ENCODE data around the gene FAM53A. TPM values are rescaled to one million over a fixed set of nuclear protein-coding genes. Genes with fewer than 3 reads are reported as not detected.
"Not testable (repeated sequence)": the region's sequence is repeated elsewhere in the genome, so short reads cannot be mapped to it uniquely, and the experiment has no call there.

FAM53A gene
- total RNA-seq, 1 donor from 2014 or later: not detected

DNA sequence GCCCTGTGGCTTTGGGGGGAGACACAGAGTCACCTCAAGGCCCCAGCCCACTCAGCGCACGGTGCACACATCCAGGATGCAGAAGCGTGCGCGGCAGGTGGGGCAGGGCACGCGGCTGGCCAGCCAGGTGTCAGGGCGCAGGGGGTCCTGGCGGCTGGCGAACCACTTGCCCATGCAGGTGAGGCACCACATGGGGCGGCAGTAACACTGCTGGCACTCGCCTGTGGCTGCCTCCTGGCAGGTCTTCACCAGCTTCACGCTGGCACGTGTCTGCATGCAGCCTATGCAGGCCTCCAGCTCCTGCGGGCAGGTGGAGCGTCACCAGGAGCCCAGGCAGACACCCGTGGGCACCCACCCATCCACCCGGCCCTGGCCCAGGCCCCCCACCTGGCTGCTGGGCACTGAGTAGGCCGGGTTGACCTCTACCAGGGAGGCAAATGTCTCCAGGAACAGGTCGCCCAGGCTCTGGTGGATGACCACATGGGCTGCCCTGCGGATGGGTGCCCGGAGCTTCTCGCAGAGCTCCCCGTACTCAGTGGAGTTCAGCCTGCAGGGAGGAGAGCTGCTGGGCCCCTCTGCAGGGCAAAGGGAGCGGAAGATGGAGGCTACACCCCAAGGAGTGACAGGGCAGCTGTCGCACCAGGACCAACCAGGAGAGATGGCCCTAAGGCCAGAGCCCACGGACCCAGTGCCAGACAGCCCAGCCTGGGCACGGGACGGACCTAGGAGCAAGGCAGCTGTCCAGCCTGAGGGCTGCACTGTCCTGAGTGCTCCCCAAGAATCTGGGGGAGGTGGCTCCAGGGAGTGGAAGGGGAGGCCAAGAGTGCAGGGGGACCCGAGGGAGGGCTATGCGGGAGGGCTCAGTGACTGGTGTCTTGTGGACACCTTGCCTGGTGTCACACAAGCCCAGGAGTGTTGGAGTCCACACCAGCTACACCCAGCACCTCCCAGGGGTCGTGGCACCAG lies 33.3 kb upstream of the FAM53A start:
- no peak for DNase-seq (ENCODE audit: low spot score)

DNA sequence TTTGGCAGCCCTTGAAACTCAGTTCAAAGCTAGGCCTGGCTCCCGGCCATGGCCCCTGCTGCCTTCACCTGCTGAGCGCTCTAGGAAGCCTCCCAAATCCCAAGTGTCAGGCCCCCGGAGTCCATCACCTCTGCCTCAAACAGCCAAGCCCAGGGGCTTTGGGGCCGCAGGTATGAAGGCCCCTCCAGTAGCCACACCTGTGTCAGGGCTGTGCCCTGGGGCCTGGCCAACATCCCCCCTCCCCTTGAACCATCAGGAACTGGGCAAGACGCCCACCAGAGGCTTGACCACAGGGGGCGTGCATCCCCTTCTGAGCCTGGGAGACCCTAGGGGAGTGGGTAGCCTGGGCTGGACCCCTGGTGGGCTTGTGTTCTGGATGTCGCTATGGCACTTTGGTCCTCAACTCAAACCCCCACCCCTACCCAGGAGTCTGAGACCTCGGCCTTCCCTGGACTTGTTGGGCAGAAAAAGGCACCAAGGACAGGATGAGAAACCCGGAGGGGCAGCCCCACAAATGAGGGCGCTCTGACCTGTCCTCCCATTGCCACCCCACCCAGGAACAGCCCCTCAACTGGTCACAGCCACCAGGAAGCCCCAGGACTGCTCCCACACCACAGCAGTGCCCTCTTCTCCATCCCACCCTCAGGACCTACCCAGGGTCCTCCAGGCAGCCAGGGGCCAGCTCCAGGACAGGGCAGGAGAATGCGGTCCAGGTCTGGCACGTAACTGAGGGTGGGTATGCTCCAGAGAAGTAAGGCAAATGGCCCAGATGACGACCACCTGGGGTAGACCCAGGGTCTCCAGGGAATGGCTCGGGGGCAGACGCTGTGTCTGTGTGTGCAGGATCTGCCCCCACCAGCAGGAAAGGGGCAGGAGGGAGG lies 32.2 kb upstream of the FAM53A start:
- no peak for DNase-seq (ENCODE audit: low spot score)

DNA sequence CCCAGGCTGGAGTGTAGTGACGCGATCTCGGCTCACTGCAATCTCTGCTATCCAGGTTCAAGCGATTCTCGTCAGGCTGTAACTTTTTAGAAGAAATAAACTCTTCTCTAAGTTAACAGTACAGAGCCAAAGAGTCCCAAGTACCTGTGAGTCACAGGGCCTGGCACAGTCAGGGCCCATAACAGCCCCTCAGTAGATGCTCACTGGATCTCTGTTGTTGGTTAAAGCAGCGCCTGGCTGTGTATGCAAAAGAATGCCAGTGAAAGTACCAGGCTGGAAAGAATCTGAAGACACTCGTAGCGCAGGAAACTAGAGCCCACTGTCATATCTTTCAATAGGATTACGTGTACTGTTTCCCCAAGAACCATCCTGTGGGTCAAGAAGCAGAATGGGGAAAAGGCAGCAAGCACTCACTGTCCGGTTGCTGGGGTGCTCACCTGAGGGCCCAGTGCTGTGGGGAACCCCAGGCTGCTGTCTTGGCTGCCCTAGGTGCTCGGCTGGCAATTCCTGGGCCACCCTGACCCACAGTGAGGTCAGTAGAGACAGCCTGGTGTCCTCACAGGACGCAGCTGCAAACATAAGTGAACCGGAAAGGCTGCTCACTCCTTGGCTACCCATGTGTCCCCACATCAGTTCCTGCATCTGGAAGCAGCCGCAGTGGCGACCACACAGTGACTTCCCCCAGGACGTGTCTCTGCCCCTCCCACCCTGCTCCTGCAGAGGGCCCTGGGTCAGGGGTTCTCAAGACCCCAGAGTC lies 31.1 kb upstream of the FAM53A start:
- DNase-seq (ENCODE audit: low spot score): no peak

DNA sequence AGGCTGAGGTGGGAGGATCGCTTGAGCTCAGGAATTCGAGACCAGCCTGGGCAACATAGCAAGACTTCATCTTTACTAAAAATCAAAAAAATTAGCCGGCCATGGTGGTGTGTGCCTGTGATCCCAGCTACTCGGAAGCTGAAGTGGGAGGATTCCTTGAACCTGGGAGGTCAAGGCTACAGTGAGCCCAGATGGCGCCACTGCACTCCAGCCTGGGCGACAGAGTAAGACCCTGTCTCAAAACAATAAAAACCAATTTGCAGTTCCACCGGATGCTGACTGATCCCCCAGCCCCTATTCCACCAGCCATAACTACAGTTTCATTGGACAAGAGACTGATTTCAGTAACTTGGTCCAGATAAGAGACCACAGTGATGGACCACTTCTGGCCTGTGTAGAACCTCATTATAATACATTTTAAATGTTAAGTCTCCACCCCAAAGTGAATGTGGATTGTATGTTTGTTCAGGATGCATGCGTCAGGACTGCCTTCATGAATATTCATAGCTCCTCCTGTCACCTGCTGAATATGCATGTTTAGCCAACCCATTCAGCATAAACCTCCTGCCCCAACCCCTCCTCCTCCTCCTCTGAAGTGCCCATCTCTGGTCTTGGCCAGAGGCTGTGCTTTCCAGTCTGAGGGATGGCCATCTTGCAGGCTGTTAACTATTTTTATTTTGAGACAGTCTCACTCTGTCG lies 30.3 kb upstream of the FAM53A start:
- DNase-seq (ENCODE audit: low spot score): no peak

DNA sequence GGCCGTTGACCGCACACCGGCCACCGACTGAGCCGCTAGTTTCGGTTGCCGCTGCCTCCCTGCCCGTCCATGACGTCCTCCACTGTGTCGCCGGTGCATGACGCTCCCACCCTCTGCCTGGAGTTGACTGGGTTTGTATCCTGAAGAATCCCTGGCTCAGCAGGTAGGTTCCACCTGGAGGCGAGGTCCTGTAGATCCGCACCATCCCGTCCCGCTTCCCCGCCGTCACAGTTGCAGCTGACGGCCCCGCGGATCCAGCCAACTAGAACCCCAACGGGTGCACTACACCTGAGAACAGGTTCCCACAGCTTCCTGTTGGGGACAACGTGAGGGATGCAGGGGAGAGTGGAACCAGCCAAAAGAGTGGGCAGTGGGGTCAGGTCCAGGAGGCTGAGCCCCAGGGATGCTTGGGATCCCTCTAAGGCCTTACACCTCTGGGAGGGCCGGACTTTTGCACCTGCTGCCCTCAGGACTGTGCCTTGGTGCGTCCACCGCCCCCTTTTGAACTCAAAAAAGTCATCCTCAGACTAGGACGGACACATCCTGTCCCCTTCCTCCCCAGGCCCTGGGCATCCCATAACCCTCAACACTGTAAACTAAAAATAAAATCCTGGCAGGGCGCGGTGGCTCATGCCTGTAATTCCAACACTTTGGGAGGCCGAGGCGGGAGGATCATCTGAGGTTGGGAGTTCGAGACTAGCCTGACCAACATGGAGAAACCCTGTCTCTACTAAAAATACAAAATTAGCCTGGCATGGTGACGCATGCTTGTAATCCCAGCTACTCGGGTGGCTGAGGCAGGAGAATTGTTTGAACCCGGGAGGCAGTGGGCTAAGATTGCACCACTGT lies 29.1 kb upstream of the FAM53A start:
- no peak for DNase-seq (ENCODE audit: low spot score)

DNA sequence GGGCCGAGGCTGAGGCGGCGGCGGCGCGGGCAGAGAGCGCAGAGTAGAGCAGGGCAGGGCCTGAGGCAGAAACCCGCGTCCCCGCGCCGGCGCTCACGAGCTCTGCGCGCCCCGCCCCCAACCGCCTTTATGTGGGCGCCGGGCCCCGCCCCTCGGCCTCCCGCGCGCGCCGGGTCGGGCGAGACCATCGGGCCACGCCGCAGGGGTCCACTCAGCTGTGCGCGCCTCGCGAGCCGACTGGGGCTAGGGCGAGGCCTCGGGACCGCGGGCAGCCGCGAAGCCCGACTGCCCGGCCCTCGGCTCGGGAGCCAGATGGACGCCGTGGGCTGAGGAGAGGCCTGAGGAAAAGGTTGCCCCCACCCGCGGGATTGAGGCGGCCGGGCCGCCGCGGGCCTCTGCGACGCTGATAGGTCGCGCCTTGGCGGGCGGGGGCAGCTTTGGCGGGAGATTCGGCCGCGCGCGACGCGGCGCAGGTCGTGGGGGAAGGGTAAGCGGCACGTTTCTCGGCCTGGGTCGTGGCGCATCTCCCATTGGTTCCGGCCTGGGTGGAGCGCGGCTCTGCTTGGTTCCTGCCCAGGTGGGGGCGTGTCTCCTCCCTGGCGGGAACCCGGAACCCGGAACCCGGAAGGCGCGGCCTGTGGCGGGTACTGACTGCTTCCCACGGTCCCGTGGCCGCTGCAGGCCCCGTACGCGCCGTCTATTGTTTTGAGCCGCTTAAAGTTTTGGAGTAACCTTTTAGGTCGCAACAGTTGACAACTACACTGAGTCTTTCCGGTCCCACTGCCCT lies 28.3 kb upstream of the FAM53A start, which contains the start of gene SLBP:
TSS of gene SLBP (minus strand) at position 104 of the 787 bp plus-strand sequence. CDS start 131 bp downstream, outside the sequence.
- DNase-seq (ENCODE audit: low spot score): peak; percentile 96

DNA sequence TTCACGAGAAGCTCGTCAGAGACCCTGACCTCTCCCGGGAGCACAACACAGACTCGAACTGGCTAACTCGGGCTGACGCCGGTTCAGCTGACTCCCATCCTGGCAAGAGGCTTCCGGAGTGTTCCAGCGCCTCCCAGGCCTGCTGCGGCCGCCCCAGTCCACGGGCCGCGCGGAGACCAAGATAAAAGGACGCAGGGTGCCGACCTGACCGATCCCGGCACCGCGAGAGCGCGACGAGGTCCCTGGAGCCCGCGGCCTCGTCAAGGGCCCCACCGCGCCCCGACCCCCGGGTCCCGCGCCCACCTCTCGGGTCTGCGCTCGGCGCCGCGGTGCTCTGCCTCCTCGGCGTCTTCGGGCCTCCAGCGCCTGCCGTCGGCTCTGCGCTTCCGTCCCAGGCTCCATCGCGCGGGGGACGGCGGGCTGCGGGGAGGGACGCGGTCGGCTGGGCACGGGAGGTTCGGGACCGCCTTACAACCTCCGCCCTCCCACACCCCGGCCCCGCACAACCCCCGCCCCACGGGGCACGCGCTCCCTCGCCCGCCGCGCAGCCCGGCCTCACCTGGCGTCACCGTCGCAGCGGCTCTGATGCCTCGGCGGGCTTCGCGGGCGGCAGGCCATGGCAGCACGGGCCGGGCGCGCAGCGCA lies 27.6 kb upstream of the FAM53A start:
- peak; percentile 53 for DNase-seq (ENCODE audit: low spot score)

DNA sequence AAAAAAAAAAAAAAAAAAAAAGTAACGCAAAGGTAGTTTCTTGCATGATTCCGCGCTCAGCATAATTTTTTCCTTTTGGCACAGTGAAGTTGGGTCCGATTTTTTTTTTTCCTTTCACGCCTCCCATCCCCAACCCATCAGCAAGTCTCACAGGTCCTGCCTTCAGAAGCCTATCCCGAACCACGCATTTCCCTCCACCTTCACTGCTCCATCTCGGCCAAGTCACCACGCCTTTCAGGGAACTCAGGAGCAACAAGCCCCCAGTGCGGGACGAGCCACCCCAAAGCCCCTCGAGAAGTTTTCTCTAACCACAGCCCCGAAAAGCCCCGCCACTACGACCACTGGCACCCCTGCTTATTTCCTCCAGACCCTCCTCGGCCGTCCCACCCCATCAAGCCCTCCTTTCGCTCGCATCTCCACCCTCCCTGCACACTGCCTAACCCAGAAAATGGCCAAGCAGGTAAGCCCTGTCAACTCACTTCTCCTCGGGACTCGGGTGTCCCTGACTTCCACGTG lies 27.0 kb upstream of the FAM53A start:
- DNase-seq (ENCODE audit: low spot score): no peak

DNA sequence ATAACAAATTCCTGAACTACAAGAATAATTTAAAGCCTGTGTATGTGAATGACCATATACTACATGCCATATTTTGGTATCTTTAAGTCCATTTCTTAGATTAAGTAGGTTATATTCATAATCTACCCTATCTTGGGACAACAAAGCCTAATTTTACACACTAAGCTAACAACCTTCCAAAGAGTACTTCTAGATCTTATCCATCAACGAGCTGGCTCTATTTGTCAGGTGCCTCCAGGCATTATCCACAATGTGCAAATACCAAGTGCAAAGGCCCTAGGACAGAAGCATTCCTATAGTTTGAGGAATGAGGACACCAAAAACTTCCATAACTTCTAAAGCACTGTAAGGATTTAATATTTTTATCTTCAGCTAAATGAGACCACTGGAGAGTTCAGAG lies 24.5 kb upstream of the FAM53A start:
- no peak for DNase-seq (ENCODE audit: low spot score)

DNA sequence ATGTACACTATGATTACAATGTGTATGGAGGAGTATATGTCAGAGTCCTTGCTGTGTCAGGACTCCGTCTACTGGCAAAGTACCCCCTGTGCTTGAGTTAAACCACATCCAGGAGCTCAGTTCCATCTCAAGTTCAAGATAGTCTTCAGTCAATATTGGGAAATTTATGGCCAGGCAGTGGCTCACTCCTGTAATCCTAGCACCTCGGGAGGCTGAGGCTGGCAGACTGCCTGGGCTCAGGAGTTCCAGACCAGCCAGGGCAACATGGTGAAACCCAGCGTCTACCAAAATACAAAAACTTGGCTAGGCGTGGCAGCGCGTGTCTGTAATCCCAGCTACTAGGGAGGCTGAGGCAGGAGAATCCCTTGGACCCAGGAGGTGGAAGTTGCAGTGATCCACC lies 22.2 kb upstream of the FAM53A start:
- no peak for DNase-seq (ENCODE audit: low spot score)

DNA sequence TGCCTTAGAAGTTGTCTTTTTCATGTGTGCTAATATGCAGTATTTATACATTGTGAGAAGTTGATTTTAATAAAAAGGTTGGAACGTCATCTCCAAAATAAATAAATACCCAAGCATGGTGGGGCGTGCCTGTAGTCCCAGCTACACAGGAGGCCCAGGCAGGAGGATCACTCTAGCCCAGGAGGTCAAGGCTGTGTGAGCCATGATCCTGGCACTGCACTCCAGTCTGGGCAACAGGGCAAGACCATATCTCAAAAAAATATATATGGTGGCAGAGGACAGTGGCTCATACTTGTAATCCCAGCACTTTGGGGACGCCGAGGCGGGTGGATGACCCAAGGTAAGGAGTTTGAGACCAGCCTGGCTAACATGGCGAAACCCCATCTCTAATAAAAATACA lies 21.6 kb upstream of the FAM53A start:
- DNase-seq (ENCODE audit: low spot score): no peak

DNA sequence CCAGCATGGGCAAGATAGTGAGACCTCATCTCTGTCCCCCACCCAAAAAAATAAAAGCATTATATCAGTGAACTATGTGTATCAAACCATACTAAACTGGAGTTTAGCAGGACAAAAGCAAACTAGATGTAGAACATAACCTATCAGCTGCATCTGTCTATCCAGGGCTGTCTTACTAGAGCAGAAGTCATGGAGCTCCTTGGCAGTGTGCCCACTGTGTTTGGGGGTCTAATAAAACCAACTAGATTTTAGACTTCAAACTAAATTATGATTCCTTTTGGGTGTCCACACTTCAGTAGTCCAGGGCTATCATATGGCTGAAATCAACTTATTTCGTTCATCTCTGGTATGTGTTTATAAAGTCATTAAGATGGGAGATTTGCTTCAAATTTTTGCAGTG lies 19.8 kb upstream of the FAM53A start:
- DNase-seq (ENCODE audit: low spot score): no peak

DNA sequence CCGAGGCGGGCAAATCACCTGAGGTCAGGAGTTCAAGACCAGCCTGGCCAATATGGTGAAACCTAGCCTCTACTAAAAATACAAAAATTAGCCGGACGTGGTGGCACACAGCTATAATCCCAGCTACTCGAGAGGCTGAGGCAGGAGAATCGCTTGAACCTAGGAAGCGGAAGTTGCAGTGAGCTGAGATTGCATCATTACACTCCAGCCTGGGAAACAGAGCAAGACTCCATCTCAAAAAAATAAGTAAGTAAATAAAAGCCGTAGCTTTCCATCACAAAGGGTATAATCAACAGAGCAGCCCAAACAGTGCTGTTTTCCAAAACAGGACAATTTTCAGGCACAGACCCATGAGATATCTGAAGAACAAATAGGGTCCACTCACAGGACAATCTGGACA lies 17.6 kb upstream of the FAM53A start:
- DNase-seq (ENCODE audit: low spot score): not testable (repeated sequence)

DNA sequence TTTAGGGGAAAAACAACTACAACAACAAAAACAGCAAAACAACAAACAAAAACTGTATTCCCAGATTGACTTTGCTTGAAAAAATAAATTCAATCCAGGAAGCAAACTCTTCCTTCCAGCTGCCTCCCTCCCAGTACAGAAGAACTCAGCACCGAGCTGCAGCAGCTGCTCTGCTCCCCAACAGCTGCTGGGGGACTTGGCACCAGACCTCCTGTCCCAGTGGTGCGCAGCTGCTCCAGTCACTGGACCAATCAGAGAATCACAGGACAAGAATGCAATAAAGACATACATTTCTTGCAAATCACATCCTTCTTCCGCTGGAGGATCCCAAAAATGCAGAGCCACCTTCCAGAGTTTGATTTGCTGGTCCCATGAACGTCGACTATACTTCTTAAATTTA lies 11.8 kb upstream of the FAM53A start:
- no peak for DNase-seq (ENCODE audit: low spot score)

DNA sequence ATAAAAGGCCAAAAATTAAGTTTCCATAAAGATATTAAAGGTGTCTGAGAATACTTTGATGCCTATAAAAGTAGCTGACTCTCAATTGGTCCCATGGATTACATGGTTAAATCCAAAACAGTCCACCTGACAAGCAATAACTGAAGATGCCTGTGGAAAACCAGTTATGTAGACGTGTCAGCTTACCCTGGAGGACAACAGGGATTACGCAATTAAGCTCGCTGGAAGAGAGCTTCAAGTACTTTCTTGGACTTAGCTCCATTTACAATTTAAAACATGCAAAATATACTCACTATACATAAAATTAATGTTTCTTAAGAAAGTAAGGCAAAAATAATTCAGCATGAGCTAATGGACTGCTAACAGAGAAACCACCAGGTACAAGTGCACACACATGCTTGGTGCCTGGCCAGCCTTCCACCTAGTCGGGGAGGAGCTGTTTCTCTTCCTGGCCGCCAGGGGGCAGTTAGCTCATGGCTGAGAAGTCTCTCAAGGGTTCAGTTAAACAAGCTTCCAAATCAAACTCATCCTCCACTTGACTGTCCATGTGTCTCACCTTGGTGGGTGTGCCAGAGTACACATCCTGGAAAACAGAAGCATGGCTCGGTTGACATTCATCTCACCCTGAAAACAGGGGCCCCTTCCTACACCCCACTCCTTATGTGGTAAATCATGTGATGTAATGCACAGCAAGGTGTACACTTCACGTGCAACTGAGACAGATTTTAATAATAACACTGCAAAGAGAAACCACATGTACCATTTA lies 9.2 kb upstream of the FAM53A start:
- peak; percentile 66 for DNase-seq (ENCODE audit: low spot score)

DNA sequence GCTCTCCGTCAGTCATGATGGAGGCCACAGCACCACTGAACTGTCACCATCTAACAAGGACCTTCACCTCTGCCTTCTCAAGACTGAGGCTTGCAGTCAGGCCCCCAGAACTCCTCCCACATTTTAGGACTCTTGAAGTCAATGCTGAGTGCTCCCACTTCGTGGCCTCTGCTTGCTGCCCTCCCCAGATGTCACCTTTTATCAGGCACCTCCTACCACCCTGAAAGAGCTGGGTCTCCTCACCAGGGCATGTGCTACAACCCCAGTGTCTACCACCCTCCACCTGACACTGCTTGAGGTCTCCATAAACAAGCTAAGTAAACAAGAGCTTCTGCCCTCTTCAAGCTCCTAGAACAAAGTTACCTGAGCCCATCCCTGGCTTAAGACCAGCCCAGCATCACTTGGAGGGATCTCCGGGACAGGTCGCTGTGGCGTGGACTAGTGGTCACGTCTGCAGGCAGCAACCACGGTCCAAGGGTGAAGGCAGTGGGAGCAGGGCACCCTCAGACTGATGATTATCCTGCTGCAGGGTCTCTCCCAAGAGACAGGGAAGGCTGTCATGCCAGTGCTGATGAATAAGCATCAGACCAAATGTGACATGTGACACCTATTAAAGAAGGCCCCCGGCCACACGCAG lies 7.7 kb upstream of the FAM53A start:
- DNase-seq (ENCODE audit: low spot score): no peak

DNA sequence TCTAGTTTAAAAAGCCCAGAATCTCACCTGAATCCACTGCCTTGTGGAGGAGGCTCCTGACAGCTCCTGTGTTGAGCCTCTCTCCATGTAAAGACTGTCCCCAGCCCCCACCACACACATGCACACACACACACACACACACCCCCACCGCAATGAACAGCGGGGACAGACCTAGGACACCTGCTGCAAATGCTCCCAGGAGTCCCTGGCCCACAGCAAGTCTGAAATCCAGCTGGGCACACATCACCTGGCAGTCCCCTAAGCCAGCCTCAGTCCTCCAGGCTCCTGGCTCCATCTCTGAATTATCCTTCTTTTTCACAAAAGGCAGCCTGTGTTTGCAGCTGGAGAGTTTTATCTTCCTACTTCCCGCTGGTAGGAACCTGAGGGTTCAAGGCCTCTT lies 6.6 kb upstream of the FAM53A start:
- no peak for DNase-seq (ENCODE audit: low spot score)

All from umbilical cord (tissue), 2 donors.